Fibroblast of mammary gland (primary cell): ENCODE results near the gene VPREB3.

Experiments used
- DNase-seq: peaks from one replicate; pipeline ENCODE4 v3.0.0-alpha.2; 2010; ENCODE audit warnings: low read depth
- H3K4me3 ChIP-seq: 2 replicates; pipeline ENCODE4 v1.5.1; 2011; ENCODE audit warnings: low read depth, mild to moderate bottlenecking, low read length, moderate library complexity; ENCODE audit not compliant: control insufficient read depth
- TF ChIP-seq, protein P1 (sequence below): conservative IDR thresholded peaks from 2 replicates; pipeline ENCODE4 v1.5.1; 2011; ENCODE audit warnings: low read depth, low read length, inconsistent platforms; ENCODE audit not compliant: control insufficient read depth, insufficient read depth

Gene VPREB3

GRCh38 chr22:23778577-23778900 is 24.3 kb upstream of the VPREB3 start:
- TF ChIP-seq, protein P1, sequence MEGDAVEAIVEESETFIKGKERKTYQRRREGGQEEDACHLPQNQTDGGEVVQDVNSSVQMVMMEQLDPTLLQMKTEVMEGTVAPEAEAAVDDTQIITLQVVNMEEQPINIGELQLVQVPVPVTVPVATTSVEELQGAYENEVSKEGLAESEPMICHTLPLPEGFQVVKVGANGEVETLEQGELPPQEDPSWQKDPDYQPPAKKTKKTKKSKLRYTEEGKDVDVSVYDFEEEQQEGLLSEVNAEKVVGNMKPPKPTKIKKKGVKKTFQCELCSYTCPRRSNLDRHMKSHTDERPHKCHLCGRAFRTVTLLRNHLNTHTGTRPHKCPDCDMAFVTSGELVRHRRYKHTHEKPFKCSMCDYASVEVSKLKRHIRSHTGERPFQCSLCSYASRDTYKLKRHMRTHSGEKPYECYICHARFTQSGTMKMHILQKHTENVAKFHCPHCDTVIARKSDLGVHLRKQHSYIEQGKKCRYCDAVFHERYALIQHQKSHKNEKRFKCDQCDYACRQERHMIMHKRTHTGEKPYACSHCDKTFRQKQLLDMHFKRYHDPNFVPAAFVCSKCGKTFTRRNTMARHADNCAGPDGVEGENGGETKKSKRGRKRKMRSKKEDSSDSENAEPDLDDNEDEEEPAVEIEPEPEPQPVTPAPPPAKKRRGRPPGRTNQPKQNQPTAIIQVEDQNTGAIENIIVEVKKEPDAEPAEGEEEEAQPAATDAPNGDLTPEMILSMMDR: no peak
- DNase-seq: no peak
- H3K4me3 ChIP-seq: no peak overlapping the region

- TF ChIP-seq, protein P1: no peak
- DNase-seq: no peak
- no peak overlapping the region for H3K4me3 ChIP-seq
Observed at GRCh38 chr22:23777776-23778576, 23.8 kb upstream of the VPREB3 start.

DNA sequence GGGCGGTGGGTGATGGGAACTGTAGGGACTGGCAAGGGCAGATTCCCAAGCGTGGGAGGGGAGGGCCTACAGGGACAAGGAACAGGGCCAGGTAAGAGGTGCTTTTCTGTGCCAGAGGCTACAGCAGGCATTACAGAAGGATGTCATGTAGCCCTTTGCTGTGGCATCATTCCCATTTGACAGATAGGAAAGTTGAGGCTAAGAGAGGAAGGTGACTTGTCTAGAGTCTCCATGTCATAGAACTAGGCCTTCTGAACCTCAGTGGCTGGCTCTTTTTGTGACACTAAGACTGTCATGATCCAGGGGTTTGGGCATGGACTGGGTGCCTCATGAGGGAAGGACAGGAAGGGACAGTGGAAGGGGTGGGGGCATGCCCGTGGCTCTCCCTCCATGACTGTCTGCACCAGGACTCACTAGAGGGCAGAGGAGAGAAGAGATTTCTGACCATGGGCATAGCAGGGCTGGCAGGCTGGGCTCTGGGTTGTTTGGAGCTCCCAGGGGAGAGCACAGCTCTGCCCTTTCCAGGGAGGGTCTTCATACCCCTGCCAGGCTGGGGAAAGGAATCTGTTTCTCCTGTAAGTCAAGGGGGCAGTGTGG is 21.7 kb upstream of the VPREB3 start:
- no peak for DNase-seq
- TF ChIP-seq, protein P1: no peak
- H3K4me3 ChIP-seq: no peak overlapping the region

DNA sequence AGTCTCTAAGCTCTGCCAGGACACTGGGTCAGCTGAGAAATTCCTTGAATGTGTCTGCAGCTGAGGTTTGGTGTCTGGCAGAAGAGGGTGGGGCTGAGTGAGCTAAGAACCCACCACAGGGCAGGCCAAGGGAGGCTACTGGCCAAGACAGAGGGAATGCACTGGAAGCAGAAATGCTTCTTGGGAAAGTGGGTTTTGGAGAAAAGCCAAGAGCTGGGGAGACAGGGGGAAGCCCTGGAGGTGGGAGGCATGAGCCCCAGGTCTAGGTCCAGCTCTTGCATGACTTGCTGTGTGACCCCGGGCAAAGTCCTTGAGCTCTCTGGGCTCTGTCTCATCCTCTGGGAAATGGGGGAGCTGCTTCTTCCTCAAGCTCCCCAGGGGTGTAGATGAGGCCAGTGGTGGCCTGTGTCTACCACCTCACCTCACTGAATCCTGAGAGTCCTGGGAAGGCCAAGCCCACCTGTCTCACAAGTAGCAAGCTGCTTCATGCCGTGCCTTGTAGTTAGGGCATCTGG is 20.8 kb upstream of the VPREB3 start:
- DNase-seq: peak; percentile 43
- TF ChIP-seq, protein P1: no peak
- H3K4me3 ChIP-seq: no peak overlapping the region

- DNase-seq: no peak
- TF ChIP-seq, protein P1: no peak
- H3K4me3 ChIP-seq: no peak overlapping the region
Observed at GRCh38 chr22:23774114-23774921, 20.1 kb upstream of the VPREB3 start.

DNA sequence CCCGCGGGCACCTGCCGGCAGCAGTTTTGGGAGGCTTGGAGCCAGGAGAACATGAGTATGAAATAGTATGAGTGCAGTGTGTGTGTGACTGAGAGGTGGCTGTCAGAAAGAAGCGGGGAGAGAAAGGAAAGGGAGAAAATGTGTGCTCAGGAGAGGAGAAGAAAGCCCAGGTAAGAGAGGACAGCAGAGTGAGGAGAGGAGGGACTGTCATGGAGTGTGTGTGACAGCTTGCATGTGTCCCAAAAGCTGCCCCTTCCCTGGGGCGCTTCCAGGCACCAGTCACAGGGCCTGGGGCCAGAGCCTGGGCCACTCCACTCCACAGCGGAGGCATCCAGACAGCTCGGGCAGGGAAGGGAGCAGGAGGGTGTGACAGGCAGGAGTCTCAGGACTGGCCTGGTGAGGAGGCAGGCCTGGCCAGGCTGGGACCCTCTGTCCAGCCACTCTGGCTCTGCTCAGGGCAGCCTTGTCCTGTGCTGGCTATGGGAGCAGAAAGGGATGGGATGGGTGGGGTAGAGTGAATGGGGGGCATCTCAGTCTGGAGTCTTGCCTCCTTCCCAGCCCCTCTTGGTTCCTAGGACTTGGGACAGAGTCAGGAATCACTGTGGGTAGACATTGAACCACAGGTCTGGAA is 19.4 kb upstream of the VPREB3 start:
- H3K4me3 ChIP-seq: no peak overlapping the region
- no peak for DNase-seq
- TF ChIP-seq, protein P1: no peak
